Caco-2 (cell line): ENCODE data around the gene HAND2. TPM values are rescaled to one million over a fixed set of nuclear protein-coding genes. Genes with fewer than 3 reads are reported as not detected.

ENCODE experiments used
- BruUV-seq: library from RNA; stranded (reverse); fragments of 400-500 nt; replicated peaks from 2 replicates; lab custom pipeline; 2021; lab: Mats Ljungman, UMichigan
- CTCF ChIA-PET: fragments of 300-600 bp; sonication (Branson Sonifier 250); formaldehyde crosslinking; loops from one replicate; lab custom pipeline; 2022; ENCODE audit warnings: antibody characterized with exemption; lab: Charles Lee
- POLR2A ChIA-PET: fragments of 300-600 bp; sonication (Branson Sonifier 250); formaldehyde crosslinking; loops from one replicate; lab custom pipeline; 2022; ENCODE audit warnings: antibody characterized with exemption; lab: Charles Lee
- DNase-seq, 2 experiments: peaks; one replicate each; pipeline versions ENCODE4 v3.0.0 to v3.0.0-alpha.2; 2020 to 2022
- H3K27me3 ChIP-seq: replicated peaks from 2 replicates; pipeline ENCODE4 v1.6.0; 2011; ENCODE audit warnings: low read length; ENCODE audit not compliant: control insufficient read depth, insufficient read depth
- H3K36me3 ChIP-seq: 2 replicates; pipeline ENCODE4 v1.5.1; 2011; ENCODE audit warnings: low read length; ENCODE audit not compliant: control insufficient read depth, insufficient read depth
- H3K4me1 ChIP-seq: fragments of 250-450 bp; sonication (Bioruptor Pico); 2 replicates; pipeline ENCODE4 v1.5.1; 2020; ENCODE audit warnings: mild to moderate bottlenecking
- H3K4me3 ChIP-seq: 2 replicates; pipeline ENCODE4 v1.5.1; 2011; ENCODE audit warnings: low read depth, mild to moderate bottlenecking, control low read depth, low read length
- H3K9me3 ChIP-seq: fragments of 250-450 bp; sonication (Bioruptor Pico); 2 replicates; pipeline ENCODE4 v1.5.1; 2020; ENCODE audit warnings: mild to moderate bottlenecking, moderate library complexity
- H3K27ac Mint-ChIP-seq: one replicate; pipeline ENCODE4 v1.8.0; 2022; ENCODE audit warnings: mixed read lengths; ENCODE audit not compliant: unreplicated experiment
- H3K27me3 Mint-ChIP-seq: one replicate; pipeline ENCODE4 v1.8.0; 2022; ENCODE audit warnings: mixed read lengths; ENCODE audit not compliant: insufficient read depth, unreplicated experiment
- H3K36me3 Mint-ChIP-seq: one replicate; pipeline ENCODE4 v1.8.0; 2022; ENCODE audit warnings: mild to moderate bottlenecking, mixed read lengths; ENCODE audit not compliant: insufficient read depth, unreplicated experiment
- H3K4me1 Mint-ChIP-seq: one replicate; pipeline ENCODE4 v1.8.0; 2022; ENCODE audit warnings: low read depth, mixed read lengths; ENCODE audit not compliant: unreplicated experiment
- H3K4me3 Mint-ChIP-seq: one replicate; pipeline ENCODE4 v1.8.0; 2022; ENCODE audit warnings: mild to moderate bottlenecking, moderate library complexity, mixed read lengths; ENCODE audit not compliant: unreplicated experiment
- H3K9me3 Mint-ChIP-seq: one replicate; pipeline ENCODE4 v1.8.0; 2022; ENCODE audit warnings: mixed read lengths; ENCODE audit not compliant: unreplicated experiment
- intact Hi-C: fragments of 100-400 bp; cut with micrococcal nuclease; formaldehyde crosslinking; loops from one replicate; pipeline ENCODE4 v1.10.0; 2022; ENCODE audit not compliant: unreplicated experiment
- total RNA-seq: library from RNA; stranded (reverse); gene quantifications from 2 replicates; pipeline ENCODE4 v1.2.3, GENCODE V29; 2022
- TF ChIP-seq, protein P1 (sequence below), 2 experiments: fragments of 200-600 bp in 1 of 2; IDR thresholded peaks; 1 replicate in 1 of 2; 2 replicates in 1 of 2; pipeline versions ENCODE4 v1.5.1 to v1.8.0; 2011 to 2022; ENCODE audit warnings: antibody characterized with exemption in 1 of 2, control low read depth in 1 of 2, inconsistent platforms in 1 of 2, low read depth in 1 of 2, low read length in 1 of 2, mild to moderate bottlenecking in 1 of 2, moderate library complexity in 1 of 2; ENCODE audit not compliant: insufficient read depth in 1 of 2, severe bottlenecking in 1 of 2, unreplicated experiment in 1 of 2

The HAND2 gene
- total RNA-seq, 1 experiment from 2014 or later = not detected

DNA sequence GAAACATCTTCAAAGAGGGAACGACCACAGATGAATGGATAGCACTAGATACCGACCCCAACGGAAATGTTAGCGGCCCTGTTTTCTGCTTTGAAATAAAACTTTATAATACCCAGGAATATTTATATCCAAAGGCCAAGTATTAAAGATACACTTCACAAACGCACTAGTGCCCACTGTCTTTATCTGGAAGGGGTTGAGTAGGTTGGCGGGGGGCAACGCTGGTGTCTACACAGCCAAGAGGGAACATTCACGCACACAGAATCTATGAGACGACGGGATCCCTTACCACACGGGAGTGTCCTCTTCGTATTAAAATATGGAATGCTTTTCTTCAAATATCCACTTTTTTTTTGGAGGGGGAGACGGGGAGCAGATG lies 3.3 kb downstream of the HAND2 start:
- no peaks in the 10 kb centered on the region for H3K4me1 Mint-ChIP-seq
- ChIA-PET CTCF (no interaction called here), POLR2A (no interaction called here)
- Histone ChIP-seq H3K27me3 (no peaks in the 10 kb centered on the region), H3K9me3 (no peaks in the 10 kb centered on the region), H3K4me1 (no peaks in the 10 kb centered on the region), H3K36me3 (no peaks in the 10 kb centered on the region), H3K4me3 (no peak overlapping the region)
- no peaks in the 10 kb centered on the region for H3K36me3 Mint-ChIP-seq
- H3K4me3 Mint-ChIP-seq = no peak overlapping the region
- no peak for DNase-seq
- BruUV-seq = no TSS peak
- intact Hi-C loops = no loop called here
- no peak overlapping the region for H3K27ac Mint-ChIP-seq
- TF ChIP-seq, protein P1, sequence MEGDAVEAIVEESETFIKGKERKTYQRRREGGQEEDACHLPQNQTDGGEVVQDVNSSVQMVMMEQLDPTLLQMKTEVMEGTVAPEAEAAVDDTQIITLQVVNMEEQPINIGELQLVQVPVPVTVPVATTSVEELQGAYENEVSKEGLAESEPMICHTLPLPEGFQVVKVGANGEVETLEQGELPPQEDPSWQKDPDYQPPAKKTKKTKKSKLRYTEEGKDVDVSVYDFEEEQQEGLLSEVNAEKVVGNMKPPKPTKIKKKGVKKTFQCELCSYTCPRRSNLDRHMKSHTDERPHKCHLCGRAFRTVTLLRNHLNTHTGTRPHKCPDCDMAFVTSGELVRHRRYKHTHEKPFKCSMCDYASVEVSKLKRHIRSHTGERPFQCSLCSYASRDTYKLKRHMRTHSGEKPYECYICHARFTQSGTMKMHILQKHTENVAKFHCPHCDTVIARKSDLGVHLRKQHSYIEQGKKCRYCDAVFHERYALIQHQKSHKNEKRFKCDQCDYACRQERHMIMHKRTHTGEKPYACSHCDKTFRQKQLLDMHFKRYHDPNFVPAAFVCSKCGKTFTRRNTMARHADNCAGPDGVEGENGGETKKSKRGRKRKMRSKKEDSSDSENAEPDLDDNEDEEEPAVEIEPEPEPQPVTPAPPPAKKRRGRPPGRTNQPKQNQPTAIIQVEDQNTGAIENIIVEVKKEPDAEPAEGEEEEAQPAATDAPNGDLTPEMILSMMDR (IDR thresholded peaks at IDR 0.05; ENCODE audit: insufficient read depth in 1 of 2, low read depth in 1 of 2, low read length in 1 of 2, severe bottlenecking in 1 of 2, unreplicated experiment in 1 of 2) = no peak
- H3K9me3 Mint-ChIP-seq = no peaks in the 10 kb centered on the region
- peaks cover 3% of the 10 kb centered on the region for H3K27me3 Mint-ChIP-seq

- H3K4me3 Mint-ChIP-seq = no peak overlapping the region
- no peak overlapping the region for H3K27ac Mint-ChIP-seq
- H3K27me3 Mint-ChIP-seq = peaks cover 3% of the 10 kb centered on the region
- ChIA-PET CTCF (no interaction called here), POLR2A (no interaction called here)
- DNase-seq = no peak
- no peaks in the 10 kb centered on the region for H3K4me1 Mint-ChIP-seq
- intact Hi-C loops = no loop called here
- TF ChIP-seq, protein P1 (IDR thresholded peaks at IDR 0.05; ENCODE audit: insufficient read depth in 1 of 2, low read depth in 1 of 2, low read length in 1 of 2, severe bottlenecking in 1 of 2, unreplicated experiment in 1 of 2) = no peak
- Histone ChIP-seq H3K9me3 (no peaks in the 10 kb centered on the region), H3K27me3 (no peaks in the 10 kb centered on the region), H3K36me3 (no peaks in the 10 kb centered on the region), H3K4me3 (no peak overlapping the region), H3K4me1 (no peaks in the 10 kb centered on the region)
- BruUV-seq = no TSS peak
- H3K36me3 Mint-ChIP-seq = no peaks in the 10 kb centered on the region
- no peaks in the 10 kb centered on the region for H3K9me3 Mint-ChIP-seq
Observed at GRCh38 chr4:173526027-173526482, 4.0 kb downstream of the HAND2 start.

GRCh38 chr4:173525118-173526011 lies 4.7 kb downstream of the HAND2 start:
- DNase-seq = no peak
- Histone ChIP-seq H3K36me3 (no peaks in the 10 kb centered on the region), H3K9me3 (no peaks in the 10 kb centered on the region), H3K4me1 (no peaks in the 10 kb centered on the region), H3K27me3 (no peaks in the 10 kb centered on the region), H3K4me3 (no peak overlapping the region)
- ChIA-PET POLR2A (no interaction called here), CTCF (no interaction called here)
- Mint-ChIP-seq H3K9me3 (no peaks in the 10 kb centered on the region), H3K4me1 (no peaks in the 10 kb centered on the region), H3K27ac (no peak overlapping the region), H3K36me3 (no peaks in the 10 kb centered on the region), H3K27me3 (peaks cover 3% of the 10 kb centered on the region), H3K4me3 (no peak overlapping the region)
- intact Hi-C loops = no loop called here
- BruUV-seq = no TSS peak
- TF ChIP-seq, protein P1 (IDR thresholded peaks at IDR 0.05; ENCODE audit: insufficient read depth in 1 of 2, low read depth in 1 of 2, low read length in 1 of 2, severe bottlenecking in 1 of 2, unreplicated experiment in 1 of 2) = no peak
